Fibroblast of skin of right quadriceps (primary cell): ENCODE measurements around the gene CEP128.

Source experiments
- DNase-seq: peaks from one replicate; pipeline ENCODE4 v3.0.0-alpha.2; 2013

Gene CEP128

DNA sequence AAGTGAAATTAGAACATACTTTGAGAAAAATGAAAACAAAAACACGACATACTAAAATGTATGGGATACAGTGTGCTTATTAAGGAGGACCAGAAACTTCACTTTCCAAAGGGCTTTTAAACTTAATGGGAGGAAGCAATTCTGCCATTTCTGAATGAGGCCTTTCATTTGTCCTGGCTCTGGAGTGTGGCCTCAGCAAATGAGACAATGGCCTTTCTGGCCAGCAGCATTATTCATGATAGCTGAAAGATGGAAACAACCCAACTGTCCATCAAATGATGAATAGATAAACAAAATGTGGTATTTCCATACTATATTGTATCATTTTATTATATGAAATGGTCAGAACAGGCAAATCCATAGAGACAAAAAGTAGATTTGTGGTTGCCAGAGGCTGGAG, 338.6 kb downstream of the CEP128 start:
- no peak for DNase-seq

DNA sequence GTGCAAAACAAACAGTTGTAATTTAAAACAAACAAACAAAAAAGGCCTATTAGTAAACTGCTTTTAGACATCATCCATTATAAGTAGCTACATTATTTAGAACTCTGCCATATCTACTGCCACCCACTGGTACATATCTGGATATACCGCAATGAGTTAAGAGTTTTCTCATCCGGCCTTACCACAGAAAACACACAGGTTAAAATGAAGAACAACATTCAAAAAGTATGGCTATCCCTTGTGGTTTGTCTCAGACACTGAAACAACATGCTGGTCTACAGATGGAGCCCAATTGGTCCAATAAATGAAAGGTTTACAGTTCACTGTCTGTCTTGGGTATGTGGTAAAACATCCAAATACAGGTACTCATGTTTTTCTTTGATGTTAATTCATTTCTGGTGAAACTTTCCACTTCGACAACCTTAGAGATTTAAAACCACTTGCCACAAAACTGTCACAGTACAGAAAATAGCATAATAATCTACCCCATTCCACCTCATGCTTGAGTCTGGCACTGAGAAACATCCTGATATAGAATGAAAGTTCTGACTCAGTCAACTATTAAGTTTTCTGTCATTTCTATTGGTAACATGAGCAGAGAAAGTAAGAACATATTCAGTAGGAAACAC, 354.3 kb downstream of the CEP128 start:
- DNase-seq = peak; percentile 42

DNA sequence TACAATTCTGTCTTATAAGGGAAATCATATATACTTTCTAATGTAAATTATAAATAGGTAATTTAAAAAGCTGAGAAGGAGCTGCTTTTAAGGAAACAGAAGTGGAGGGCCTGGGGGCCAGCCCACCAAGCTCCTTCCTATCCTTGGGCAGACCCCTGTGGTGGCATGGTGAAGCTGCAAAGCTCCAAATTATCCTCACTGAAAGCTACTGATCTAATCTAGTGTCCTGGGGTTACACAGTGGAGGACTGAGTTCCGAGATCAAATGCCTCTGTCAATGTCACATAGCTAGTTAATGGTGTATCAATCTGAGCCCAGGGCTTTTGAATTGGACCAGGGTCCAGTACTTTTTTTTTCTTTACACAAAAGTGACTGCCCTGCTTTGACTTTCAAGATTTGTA, 355.4 kb downstream of the CEP128 start:
- DNase-seq = no peak

DNA sequence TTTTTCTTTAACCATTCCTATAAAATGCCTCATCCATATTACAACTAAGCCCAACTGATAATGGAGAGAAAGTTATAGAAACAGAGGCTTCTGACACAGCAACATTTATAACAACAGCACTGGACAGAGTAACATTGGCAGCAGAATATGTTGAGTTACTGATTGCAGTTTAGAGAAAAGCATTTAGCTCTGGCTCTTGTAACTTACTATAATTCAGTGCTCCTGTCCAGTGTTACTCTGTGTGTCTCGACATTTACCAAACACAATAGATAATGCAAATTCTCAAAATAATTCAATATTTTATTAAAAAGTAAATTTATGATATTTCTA, 356.1 kb downstream of the CEP128 start:
- no peak for DNase-seq

DNA sequence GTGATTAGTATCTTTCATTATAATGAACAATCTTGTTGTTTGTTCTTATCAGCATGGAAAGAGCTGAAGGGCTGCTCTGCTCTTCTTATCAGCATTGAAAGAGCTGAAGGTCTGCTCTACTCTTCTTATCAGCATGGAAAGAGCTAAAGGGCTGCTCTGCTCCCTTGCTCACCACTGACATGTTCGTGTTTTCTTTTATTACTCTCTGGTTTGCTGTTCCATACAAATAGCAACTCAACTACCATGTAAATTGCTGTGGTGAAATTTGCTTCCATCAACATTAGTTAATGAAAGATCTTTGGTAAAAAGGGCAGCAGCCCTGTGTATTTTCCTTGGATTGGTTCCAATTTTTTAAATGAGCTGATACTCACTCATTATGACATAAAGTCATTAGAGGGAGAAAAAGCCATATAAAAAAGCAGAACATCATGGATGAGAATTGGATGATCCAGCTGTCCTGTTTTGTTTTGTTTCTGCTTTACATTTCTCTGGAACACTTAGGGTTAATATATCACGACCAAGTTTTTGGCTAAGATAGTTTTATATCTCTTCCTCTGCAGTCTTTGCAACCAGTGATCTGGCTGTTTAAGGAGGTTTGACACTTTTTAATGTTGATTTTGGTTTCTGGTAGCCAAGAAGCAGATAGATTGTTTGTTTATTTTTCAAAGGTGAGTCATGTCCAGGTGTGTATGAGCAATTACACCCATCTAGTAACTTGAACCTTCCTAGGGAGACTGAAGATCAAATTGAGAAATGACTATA, 356.6 kb downstream of the CEP128 start:
- no peak for DNase-seq

DNA sequence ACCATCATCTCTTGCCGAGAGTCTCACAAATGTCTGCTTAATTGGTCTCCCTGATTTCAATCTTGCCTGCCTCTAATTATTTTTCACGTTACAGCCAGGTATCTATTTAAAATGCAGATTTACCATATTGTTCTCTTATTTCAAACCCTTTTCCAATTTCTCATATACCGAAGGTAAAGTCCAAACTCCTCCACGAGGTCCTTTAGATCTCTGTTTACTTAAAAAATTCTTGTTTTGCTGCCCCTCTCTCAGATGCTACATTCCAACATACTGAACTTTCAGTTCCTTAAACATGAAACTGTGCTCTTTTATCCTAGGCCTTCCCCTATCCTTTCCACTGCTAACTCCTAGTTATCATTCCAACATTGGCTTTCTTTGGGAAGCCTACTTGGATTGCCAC, 363.9 kb downstream of the CEP128 start:
- no peak for DNase-seq

DNA sequence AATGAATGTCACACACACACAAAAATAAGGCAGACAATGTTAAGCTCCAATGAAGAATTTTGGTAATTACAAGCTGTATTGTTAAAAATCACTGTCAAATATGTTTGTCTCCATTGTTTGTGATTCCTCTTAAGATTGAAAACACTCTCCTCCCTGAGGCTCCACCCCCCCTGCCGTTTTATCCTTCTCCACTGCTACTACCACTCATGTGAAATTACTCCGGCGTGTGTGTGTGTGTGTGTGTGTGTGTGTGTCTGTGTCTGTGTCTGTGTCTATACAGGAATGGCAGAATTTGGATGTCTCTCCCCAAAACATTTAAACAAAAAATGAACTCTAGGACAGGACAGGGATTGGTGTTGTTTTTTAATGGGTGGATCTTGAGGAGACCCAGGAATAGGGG, 365.1 kb downstream of the CEP128 start:
- no peak for DNase-seq

DNA sequence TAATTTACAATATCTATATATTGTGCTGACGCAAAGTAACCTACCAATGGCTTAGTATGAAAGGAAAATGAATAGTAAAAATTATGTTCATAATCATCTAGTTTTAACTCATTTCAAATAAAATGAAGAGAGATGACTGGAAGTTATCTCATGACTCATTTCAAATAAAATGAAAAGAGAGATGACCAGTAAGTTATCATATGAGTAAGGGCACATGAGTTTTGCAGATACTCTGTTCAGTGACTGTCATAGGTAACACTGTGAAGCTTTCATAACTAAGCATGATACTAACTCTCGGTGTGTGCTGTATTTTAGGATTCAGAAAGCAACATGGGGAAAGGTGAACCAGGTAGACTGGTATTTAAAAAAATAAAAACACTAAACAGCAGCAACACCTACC, 365.8 kb downstream of the CEP128 start:
- no peak for DNase-seq

DNA sequence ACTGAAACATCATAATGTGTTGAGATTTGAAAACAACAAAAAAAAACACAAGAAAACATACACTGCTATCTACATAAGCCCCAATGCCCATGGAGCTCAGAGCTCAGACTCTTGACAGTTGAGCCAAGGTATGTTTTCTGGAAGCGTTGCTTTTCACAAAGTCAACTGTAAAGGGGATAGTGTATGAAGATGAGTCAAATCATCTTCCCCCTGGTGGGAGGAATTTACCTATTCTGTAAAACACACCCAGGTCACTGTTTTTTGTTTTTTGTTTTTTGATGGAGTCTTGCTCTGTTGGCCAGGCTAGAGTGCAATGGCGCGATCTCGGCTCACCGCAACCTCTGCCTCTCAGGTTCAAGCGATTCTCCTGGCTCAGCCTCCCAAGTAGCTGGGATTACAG, 368.9 kb downstream of the CEP128 start:
- no peak for DNase-seq

DNA sequence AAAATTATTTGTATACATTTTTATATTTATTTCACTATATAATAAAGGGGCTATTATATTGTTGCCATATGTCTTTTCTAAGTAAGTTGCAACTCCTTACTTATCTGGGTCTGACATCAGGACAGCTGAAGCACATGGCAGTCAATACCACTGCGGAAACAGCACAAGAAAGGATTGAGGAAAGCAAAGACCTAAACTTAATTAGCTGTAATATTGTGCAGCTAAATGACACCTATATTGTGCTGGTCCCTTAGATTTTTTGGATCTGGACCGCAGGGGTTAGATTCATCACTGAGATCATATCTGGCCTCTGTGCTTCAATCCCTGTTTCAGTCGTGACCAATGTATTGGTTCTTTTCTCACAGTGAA, 370.6 kb downstream of the CEP128 start:
- DNase-seq = no peak

DNA sequence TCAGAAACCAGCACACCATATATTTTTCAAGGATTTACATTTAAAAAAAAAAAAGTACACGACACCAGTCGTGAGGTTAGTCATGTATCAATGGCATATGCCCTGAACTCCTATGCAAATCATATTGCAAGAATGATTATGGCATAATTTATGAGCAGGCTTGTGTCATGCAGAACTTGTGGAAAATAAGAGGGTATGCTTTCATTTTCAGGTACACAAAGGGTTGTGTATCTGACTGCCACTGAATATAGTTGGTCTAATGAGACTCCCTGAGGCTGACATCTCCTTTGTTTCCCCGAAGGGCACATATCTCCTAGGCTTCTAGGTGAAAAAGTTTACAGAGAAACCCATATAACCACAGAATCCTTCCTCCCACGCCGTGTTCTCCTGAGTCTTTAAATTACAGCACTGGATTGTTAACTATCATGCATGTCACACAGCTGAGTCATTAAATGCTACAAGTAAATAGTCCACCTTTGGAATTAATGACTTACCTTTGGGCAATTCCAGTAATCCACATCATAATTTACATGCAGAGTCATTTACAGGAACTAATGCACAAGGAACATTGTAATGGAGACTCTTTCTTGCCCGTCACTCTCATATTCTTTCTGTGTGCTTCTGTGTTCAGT, 373.5 kb downstream of the CEP128 start:
- peak; percentile 58 for DNase-seq

DNA sequence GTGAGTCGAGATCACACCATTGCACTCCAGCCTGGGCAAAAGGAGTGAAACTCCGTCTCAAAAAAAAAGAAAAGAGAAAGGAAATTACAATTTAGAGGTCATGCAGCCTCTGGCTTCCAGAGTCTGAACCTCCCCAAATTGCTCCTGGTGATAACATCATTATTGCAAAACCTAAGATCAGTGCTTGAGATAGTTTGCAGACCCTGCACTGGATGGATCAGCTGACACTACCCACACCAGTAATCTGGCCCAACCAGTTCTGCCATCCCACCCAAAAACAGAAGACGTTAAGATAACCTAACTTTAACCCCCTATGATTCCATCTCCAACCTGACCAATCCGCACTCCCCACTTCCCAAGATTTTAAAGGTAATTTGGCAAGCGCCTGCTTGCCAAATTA, 376.5 kb downstream of the CEP128 start:
- DNase-seq = no peak

DNA sequence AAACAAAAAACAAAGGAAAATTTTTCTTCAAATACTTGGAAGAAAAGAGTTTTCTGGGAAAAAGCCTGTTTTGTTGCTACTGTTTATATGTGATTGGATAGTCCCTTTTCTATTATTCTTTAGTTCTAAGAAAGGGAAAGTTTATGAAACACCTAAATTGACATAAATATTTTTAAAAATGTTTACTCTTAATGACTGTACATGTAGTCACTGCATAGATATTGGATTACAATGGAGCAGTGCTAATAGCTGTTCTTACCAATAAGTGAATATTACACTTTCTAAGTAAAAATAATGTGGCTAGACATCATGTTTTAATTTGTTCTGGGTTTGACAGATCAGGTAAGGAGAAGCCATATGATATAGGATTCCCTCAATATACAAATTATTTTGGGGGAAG, 377.5 kb downstream of the CEP128 start:
- no peak for DNase-seq

DNA sequence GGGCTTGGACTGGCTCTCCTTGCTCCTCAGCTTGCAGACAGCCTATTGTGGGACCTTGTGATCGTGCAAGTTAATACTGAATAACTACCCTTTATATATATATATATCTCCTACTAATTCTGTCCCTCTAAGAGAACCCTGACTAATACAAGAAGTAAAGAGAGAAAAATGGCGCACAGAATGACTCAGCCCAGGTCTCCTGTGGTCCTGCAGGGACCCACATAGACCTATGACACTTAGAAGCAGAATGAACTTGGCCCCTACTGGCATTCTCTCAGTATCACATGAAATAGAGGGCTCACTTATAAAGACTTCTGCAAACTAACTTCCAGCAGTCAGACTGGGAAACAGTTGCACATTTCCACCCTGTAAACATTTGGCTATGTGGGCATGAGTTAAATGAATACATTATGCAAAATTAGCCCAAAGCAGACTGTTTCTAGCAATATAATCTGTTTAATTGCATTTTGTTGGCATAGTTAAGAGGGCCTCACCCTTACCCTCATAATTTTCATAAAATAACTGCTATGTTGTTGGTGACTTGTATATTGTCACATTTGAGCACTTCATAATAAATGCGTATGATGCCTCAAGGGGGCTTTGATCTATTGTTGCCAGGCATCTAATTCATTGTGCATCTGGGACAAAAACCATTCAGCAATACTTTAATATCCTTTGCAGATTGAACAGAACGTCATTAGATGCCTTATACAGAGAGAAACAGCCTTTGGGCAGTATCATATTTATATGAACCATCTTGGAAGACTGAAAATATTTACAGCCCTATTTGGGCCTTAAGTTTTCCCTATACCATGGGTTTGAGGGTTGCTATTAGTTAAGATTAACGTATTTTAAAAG, 380.5 kb downstream of the CEP128 start:
- DNase-seq = no peak

DNA sequence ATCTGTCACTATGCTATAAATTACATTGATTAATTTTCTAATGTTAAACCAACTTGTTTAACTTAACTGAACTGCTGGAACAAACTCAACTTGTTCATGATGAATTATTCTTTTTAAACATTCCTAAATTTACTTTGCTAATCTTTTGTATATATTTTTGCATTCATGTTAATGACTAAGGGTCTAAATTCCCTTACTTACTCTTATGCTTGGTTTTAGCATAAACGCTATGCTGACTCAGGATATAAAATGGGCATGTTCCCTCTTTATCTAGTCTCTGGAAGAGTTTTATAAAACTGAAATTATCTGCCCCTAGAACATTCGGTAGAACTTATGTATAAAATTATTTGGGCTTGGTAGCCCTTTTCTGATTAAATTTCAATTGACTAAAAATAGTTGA, 387.4 kb downstream of the CEP128 start:
- peak; percentile 13 for DNase-seq

DNA sequence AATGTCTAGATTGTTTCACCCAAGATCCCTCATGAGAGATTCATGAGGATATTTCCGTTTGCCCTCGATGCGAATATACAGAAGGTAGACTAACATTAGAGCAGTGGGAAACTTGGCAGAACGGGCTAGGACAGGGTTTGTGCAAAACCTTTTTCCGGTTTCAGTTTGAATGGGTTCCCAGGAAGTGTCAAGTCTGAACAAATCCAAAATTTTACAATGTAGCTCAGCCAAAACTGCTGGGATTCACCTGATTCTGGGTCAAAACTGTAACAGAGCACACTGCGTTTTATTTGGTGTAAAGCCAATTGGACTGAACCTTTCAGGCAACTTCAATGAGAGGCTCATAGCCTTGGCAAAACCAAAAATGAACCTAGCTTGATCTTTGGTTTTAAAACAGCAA, 392.4 kb downstream of the CEP128 start:
- no peak for DNase-seq

DNA sequence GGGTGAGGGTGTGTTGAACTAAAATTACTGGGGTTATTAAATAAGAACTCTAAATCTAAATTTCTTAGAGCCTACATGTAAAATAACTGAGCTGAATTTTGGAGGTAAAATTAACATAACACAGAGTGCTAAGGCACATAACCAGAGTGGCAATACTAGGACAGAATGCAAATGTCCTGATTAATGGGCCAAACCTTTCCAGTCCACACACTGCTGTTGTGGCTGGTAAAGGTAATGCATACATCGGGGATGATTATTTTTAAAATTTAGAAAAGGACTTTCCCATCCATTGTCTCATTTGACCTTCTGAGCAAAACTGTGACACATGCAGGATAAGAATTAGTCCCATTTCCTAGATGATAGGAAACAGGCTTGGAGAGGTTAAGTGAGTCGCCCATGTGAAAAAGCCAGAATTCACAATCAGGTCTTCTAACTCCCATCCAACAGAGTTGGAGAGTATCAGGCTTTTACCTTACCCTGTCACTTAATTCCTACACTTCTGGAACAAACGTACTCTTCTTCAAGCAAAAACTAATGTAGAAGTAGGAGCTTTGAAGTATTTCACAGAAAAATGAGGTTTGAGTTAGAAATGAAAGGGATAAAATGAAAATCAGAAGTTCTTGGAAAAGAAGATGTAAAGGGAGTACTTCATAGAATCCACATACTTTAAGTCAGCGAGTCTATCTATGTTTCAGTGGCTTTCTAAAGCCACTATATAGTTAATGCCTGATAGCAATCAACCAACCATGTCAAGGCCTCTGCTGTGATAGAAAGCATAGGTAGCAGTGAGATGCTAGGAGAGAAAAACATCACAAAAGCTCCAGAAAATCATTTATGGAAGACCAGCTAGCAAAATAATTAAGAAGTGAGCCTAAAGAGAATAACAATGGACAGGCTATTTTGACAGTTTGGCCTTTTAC, 395.3 kb downstream of the CEP128 start:
- DNase-seq = no peak

DNA sequence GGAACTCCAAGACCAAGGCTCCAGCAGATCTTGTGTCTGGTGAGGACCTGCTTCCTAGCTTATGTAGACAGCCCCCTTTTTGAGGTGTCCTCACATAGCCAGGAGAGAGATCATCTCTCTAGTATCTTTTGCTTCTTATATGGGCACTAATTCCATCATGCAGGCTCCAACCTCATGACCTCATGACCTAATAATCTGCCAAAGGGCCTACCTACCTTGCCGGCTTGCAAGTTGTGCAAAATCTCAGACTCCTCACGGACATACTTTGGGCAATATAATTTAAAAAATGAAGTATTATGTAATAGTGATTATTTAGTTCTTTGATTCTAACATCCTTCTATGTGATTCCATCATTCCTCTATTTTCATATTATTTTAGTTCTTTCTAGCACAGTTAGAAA, 397.2 kb downstream of the CEP128 start:
- DNase-seq = no peak

DNA sequence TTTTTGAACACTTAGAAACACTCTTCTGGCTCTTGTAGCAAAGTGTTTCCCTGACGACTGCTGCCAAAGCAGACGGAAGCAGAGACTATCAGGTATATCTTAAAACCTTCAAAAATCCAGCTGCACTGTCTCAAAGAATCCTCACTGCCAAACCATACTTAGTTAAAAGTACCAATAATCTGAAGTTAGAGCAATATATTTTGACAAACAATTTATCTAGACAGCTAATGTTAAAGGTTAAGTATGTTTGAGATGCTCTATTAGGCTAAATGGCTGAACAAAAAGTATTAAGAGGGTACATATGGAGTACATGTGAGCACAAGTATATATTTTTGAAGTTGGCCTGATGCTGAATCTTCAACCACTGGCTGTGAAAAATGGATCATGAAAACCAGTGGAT, 398.3 kb downstream of the CEP128 start:
- no peak for DNase-seq

DNA sequence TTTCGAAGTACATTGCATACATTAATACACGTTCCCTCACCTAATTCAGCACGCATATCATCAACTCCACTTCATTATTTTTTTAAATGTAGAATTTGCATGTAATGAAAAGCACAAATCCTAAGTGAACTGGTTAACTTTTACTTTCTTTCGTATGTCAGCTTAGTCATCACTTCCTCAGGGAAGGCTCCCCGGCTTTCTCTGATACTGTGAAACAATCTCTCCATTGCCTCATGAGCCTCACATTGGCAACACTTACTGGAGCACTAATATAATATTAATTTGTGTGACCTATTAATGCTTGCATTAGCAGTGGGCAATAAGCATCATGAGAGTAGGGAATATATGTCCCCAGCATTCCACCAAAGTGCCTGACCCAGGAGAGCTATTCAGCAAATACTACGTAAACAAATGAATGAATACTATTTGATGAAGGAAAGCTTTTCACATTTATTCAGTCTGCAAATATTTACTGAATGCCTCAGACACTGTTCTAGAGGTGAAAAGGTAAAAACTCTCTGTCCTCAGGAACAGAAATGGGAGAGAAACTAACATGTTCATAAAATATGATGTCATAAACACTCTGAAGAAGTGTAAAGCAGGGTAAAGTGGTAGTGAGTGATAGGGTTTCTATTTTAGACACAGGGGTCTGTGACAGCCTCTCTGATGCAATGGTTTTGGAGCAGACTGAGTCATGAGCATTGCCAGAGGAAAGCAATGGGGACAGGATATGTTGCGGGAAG, 402.7 kb downstream of the CEP128 start:
- no peak for DNase-seq

DNA sequence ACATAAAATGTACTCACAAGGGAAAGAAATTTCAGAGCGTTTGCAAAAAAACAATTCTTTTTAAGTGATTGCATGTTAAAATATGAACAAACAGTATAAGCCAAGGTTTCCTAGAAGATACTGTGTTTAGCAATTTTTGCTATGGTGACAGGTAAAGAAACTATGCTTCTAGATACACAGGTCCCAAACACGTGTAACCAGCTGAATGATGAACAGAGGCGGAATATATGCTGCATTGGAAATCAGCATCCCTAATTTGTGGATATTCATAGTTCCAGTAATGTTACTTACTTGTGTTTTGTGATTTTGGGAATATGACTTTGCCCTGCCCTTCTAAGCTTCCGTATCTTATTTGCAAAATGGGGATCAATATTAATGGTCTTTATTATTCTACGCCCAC, 403.9 kb downstream of the CEP128 start:
- DNase-seq = no peak

DNA sequence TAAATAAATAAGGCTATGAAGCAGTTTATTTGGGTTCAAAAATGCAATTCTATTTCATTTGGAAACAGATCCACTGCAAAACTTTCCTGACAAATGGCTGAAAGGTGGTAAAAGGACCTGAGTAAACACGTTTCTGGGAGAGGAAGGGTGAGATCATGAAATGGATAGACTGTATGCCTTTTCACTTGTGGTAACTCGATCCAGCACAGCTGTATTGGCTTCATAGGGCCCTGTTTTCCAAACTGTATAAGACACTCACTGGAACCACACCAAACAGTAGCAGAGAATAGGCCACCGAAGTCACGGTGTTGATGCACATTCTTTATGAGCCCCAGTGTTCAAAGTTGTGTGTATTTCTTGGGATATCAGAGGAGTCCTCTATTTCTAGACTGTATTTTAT, 405.1 kb downstream of the CEP128 start:
- no peak for DNase-seq
